ENCODE results near the gene CEBPB. TPM values are rescaled to one million over a fixed set of nuclear protein-coding genes. Genes with fewer than 3 reads are reported as not detected.

Gene CEBPB
- total and polyA plus RNA-seq, 2 experiments from 2014 or later, result 22.0 to 22.9 TPM

GRCh38 chr20:50220093-50220893, 29.7 kb downstream of the CEBPB start:
- H3K4me1 ChIP-seq (ENCODE audit: low read depth), result peaks cover 18% of the 10 kb centered on the region
- no peaks in the 10 kb centered on the region for H3K36me3 ChIP-seq
- DNase-seq (ENCODE audit: low read depth in 1 of 2, low spot score in 1 of 2), result no peak
- no peaks in the 10 kb centered on the region for H3K27me3 ChIP-seq
- TF ChIP-seq CTCF (IDR thresholded peaks at IDR 0.05; ENCODE audit: low read depth, low read length), result no peak
- H3K4me3 ChIP-seq, result no peak overlapping the region
- no peak overlapping the region for H3K27ac ChIP-seq
- no peaks in the 10 kb centered on the region for H3K9me3 ChIP-seq (ENCODE audit: low read depth)

- H3K27ac ChIP-seq, result no peak overlapping the region
- H3K36me3 ChIP-seq, result no peaks in the 10 kb centered on the region
- no peak overlapping the region for H3K4me3 ChIP-seq
- DNase-seq (ENCODE audit: low read depth in 1 of 2, low spot score in 1 of 2), result no peak
- no peaks in the 10 kb centered on the region for H3K9me3 ChIP-seq (ENCODE audit: low read depth)
- TF ChIP-seq CTCF (IDR thresholded peaks at IDR 0.05; ENCODE audit: low read depth, low read length), result no peak
- H3K4me1 ChIP-seq (ENCODE audit: low read depth), result peaks cover 12% of the 10 kb centered on the region
- no peaks in the 10 kb centered on the region for H3K27me3 ChIP-seq
Measured at GRCh38 chr20:50220894-50221365, 30.3 kb downstream of the CEBPB start.

- Histone ChIP-seq H3K9me3 (ENCODE audit: low read depth) (no peaks in the 10 kb centered on the region), H3K36me3 (no peaks in the 10 kb centered on the region), H3K4me1 (ENCODE audit: low read depth) (peaks cover 7% of the 10 kb centered on the region), H3K27ac (no peak overlapping the region), H3K27me3 (no peaks in the 10 kb centered on the region), H3K4me3 (no peak overlapping the region)
- peak; percentile 2 for TF ChIP-seq CTCF (IDR thresholded peaks at IDR 0.05; ENCODE audit: low read depth, low read length)
- peak in 1 of 2 donors; percentile 80 for DNase-seq (ENCODE audit: low read depth in 1 of 2, low spot score in 1 of 2)
Measured at GRCh38 chr20:50221501-50222308, 31.1 kb downstream of the CEBPB start.

- peaks cover 5% of the 10 kb centered on the region for H3K4me1 ChIP-seq (ENCODE audit: low read depth)
- no peak overlapping the region for H3K27ac ChIP-seq
- H3K36me3 ChIP-seq, result no peaks in the 10 kb centered on the region
- no peak overlapping the region for H3K4me3 ChIP-seq
- no peaks in the 10 kb centered on the region for H3K9me3 ChIP-seq (ENCODE audit: low read depth)
- DNase-seq (ENCODE audit: low read depth in 1 of 2, low spot score in 1 of 2), result no peak
- no peak for TF ChIP-seq CTCF (IDR thresholded peaks at IDR 0.05; ENCODE audit: low read depth, low read length)
- H3K27me3 ChIP-seq, result no peaks in the 10 kb centered on the region
Measured at GRCh38 chr20:50222309-50223038, 31.8 kb downstream of the CEBPB start.
